HG03060 (cell line): Measurements from ENCODE around the gene NXPE2.

ENCODE experiments used
- ATAC-seq: cut with Tn5 transposase; IDR thresholded peaks from one replicate; pipeline ENCODE4 v1.9.1; 2021; ENCODE audit warnings: low read depth, moderate number of reproducible peaks; ENCODE audit not compliant: unreplicated experiment

NXPE2 gene

GRCh38 chr11:114738954-114739353 lies 60.6 kb downstream of the NXPE2 start:
- ATAC-seq: no peak

DNA sequence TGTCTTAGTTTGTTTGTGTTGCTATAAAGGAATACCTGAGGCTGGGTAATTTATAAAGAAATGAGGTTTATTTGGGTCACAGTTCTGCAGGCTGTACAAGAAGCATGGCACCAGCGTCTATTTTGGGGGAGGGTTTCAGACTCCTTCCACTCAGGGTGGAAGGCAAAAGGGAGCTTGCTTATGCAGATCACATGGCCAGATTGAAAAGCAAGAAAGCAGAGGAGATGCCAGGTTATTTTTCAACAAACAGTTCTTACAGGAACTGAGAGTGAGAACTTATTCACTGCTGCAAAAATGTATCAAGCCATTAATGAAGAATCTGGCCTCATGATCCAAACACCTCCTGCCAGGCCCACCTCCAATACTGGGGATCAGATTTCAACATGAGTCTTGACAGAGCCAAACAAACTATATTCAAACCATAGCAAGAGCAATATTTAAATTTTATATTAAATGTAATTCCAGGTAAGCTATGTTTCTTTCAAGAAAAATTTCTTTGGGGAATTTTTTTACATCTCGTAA lies 66.9 kb downstream of the NXPE2 start:
- no peak for ATAC-seq

- no peak for ATAC-seq
These were observed 67.7 kb downstream of the NXPE2 start for GRCh38 chr11:114746013-114746412.
